Nephron (organoid): ENCODE measurements around the gene OR5H15.
A peak's percentile ranks its signal among the peaks of the same experiment; 100 is the strongest.
"Not testable (repeated sequence)": the region's sequence is repeated elsewhere in the genome, so short reads cannot be mapped to it uniquely, and the experiment has no call there.

Experiments used
- H3K27ac Mint-ChIP-seq, 3 experiments: 2 replicates each; pipeline ENCODE4 v1.8.0; 2020; ENCODE audit warnings: mixed read lengths in 3 of 3, mild to moderate bottlenecking in 2 of 3, moderate library complexity in 1 of 3
- H3K27me3 Mint-ChIP-seq: 2 replicates; pipeline ENCODE4 v1.8.0; 2021; ENCODE audit warnings: low read depth, mild to moderate bottlenecking, moderate library complexity, mixed read lengths
- H3K36me3 Mint-ChIP-seq: 2 replicates; pipeline ENCODE4 v1.8.0; 2020; ENCODE audit warnings: low read depth, mixed read lengths
- H3K4me1 Mint-ChIP-seq: 2 replicates; pipeline ENCODE4 v1.8.0; 2020; ENCODE audit warnings: mixed read lengths
- H3K4me3 Mint-ChIP-seq, 3 experiments: 2 replicates each; pipeline ENCODE4 v1.8.0; 2020; ENCODE audit warnings: mild to moderate bottlenecking in 3 of 3, mixed read lengths in 3 of 3, moderate library complexity in 2 of 3
- H3K9me3 Mint-ChIP-seq: 2 replicates; pipeline ENCODE4 v1.8.0; 2020; ENCODE audit warnings: mixed read lengths
- TF ChIP-seq, protein P1 (sequence below), 3 experiments: fragments of 200-600 bp; sonication (generic); IDR thresholded peaks; one replicate each; pipeline ENCODE4 v1.5.0; 2021; ENCODE audit warnings: antibody characterized with exemption in 3 of 3; ENCODE audit not compliant: unreplicated experiment in 3 of 3

The OR5H15 gene

DNA sequence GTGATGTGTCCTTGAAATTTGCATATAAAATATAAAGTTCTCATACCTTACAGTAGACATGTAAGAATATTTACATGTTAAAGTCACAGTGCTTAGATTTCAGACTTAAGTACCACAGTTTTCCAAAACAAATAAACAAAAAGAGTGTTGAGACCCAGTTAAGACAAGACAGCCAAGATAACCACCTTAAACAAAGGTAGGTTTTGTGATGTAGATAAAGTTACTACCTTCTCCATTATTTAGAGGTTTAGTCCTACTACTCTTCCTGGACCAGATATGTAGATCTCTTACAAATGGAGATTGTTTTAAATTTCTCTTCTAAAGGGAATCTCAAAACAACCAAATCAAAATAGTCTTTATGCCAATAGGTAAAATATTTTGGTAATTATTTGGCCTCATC is 15.7 kb downstream of the OR5H15 start:
- H3K4me1 Mint-ChIP-seq: no peaks in the 10 kb centered on the region
- H3K27ac Mint-ChIP-seq: no peak overlapping the region
- no peaks in the 10 kb centered on the region for H3K36me3 Mint-ChIP-seq
- H3K27me3 Mint-ChIP-seq: no peaks in the 10 kb centered on the region
- peaks cover 4% of the 10 kb centered on the region for H3K9me3 Mint-ChIP-seq
- TF ChIP-seq, protein P1, sequence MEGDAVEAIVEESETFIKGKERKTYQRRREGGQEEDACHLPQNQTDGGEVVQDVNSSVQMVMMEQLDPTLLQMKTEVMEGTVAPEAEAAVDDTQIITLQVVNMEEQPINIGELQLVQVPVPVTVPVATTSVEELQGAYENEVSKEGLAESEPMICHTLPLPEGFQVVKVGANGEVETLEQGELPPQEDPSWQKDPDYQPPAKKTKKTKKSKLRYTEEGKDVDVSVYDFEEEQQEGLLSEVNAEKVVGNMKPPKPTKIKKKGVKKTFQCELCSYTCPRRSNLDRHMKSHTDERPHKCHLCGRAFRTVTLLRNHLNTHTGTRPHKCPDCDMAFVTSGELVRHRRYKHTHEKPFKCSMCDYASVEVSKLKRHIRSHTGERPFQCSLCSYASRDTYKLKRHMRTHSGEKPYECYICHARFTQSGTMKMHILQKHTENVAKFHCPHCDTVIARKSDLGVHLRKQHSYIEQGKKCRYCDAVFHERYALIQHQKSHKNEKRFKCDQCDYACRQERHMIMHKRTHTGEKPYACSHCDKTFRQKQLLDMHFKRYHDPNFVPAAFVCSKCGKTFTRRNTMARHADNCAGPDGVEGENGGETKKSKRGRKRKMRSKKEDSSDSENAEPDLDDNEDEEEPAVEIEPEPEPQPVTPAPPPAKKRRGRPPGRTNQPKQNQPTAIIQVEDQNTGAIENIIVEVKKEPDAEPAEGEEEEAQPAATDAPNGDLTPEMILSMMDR (IDR thresholded peaks at IDR 0.05; ENCODE audit: unreplicated experiment in 3 of 3): no peak
- no peak overlapping the region for H3K4me3 Mint-ChIP-seq

DNA sequence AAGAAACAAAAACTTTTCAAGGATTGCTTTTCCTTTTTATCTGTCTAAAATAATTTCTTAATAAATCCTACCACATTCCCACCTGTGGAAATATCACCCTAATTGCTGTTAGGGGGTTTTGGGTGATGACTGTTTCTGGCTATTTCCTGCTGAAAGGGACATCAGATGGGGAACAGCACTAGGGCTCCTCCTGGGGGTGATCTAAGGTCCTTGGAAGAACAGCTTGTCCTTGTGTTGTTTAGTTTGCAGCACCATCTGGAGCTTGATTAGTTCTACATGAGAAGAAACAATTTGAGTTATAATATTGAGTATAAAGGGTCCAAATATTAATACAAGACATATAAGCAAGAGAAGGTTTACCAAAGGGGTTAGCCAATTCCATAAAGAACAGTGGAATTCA is 18.7 kb downstream of the OR5H15 start:
- H3K27ac Mint-ChIP-seq: no peak overlapping the region
- H3K4me3 Mint-ChIP-seq: no peak overlapping the region
- no peaks in the 10 kb centered on the region for H3K36me3 Mint-ChIP-seq
- no peaks in the 10 kb centered on the region for H3K27me3 Mint-ChIP-seq
- no peaks in the 10 kb centered on the region for H3K4me1 Mint-ChIP-seq
- H3K9me3 Mint-ChIP-seq: no peaks in the 10 kb centered on the region
- TF ChIP-seq, protein P1 (IDR thresholded peaks at IDR 0.05; ENCODE audit: unreplicated experiment in 3 of 3): peak in 1 of 3 experiments; percentile 15

DNA sequence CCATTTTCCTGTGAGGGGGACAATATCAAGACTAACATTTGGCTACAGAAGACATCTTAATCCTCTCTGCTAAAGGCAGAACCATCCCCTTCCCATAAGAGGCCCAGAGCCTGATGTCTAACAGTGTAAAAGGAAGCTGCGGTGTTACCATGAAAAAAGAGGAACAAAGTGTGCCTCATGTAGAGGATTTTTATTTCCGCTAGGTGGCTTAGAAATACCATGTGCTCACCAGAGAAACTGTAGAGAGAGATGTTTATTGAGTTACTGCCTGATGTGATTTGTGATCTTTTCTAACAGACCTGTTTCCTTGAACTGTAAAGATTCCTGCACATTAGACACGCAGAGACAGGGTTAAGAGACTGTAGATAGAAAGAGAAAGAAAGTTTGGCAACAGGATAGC is 22.0 kb downstream of the OR5H15 start:
- H3K4me1 Mint-ChIP-seq: no peaks in the 10 kb centered on the region
- H3K9me3 Mint-ChIP-seq: no peaks in the 10 kb centered on the region
- no peaks in the 10 kb centered on the region for H3K36me3 Mint-ChIP-seq
- TF ChIP-seq, protein P1 (IDR thresholded peaks at IDR 0.05; ENCODE audit: unreplicated experiment in 3 of 3): peak in 1 of 3 experiments; percentile 15
- no peak overlapping the region for H3K27ac Mint-ChIP-seq
- H3K4me3 Mint-ChIP-seq: no peak overlapping the region
- peaks cover 3% of the 10 kb centered on the region for H3K27me3 Mint-ChIP-seq

- H3K4me3 Mint-ChIP-seq, H3K27me3 Mint-ChIP-seq, H3K27ac Mint-ChIP-seq, H3K36me3 Mint-ChIP-seq, H3K4me1 Mint-ChIP-seq, H3K9me3 Mint-ChIP-seq: not testable (repeated sequence)
These were observed 24.4 kb downstream of the OR5H15 start for GRCh38 chr3:98190911-98191310.

- H3K27me3 Mint-ChIP-seq, H3K36me3 Mint-ChIP-seq, H3K9me3 Mint-ChIP-seq, H3K4me1 Mint-ChIP-seq, H3K4me3 Mint-ChIP-seq, H3K27ac Mint-ChIP-seq: not testable (repeated sequence)
These were observed 29.8 kb downstream of the OR5H15 start for GRCh38 chr3:98196293-98196692.

- H3K4me3 Mint-ChIP-seq: no peak overlapping the region
- H3K9me3 Mint-ChIP-seq: no peaks in the 10 kb centered on the region
- no peak overlapping the region for H3K27ac Mint-ChIP-seq
- H3K4me1 Mint-ChIP-seq: no peaks in the 10 kb centered on the region
- H3K36me3 Mint-ChIP-seq: no peaks in the 10 kb centered on the region
- H3K27me3 Mint-ChIP-seq: no peaks in the 10 kb centered on the region
- TF ChIP-seq, protein P1 (IDR thresholded peaks at IDR 0.05; ENCODE audit: unreplicated experiment in 3 of 3): no peak
These were observed 32.5 kb downstream of the OR5H15 start for GRCh38 chr3:98199020-98199419.

DNA sequence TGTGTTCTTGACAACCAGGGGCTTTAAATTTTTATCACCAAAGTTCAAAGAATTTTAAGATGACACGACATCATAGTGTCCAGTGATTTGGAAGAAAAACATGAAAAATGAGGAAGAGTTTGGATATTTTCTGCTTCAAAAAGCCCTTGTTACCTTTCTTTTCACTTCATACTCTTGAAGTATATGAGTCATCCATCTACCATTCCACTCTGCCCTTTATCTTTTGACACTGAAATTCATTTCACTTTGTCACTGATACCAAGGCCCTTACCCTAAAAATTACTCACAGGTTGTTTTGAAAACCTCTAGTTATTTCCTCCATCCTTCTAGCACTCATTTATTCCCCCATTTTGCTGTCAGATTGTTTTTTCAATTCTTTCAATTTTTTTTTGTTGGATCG is 42.7 kb downstream of the OR5H15 start:
- Mint-ChIP-seq H3K9me3 (no peaks in the 10 kb centered on the region), H3K4me3 (no peak overlapping the region), H3K27me3 (no peaks in the 10 kb centered on the region), H3K36me3 (no peaks in the 10 kb centered on the region), H3K27ac (no peak overlapping the region), H3K4me1 (no peaks in the 10 kb centered on the region)
- TF ChIP-seq, protein P1 (IDR thresholded peaks at IDR 0.05; ENCODE audit: unreplicated experiment in 3 of 3): no peak
